GM19099 (cell line): ENCODE results near the gene TTC38.

Experiments
- POLR2A ChIP-seq: IDR thresholded peaks from 3 replicates; pipeline ENCODE4 v1.6.1; 2011; ENCODE audit warnings: low read depth; ENCODE audit not compliant: insufficient read length; ENCODE audit errors: extremely low read depth

Gene TTC38

DNA sequence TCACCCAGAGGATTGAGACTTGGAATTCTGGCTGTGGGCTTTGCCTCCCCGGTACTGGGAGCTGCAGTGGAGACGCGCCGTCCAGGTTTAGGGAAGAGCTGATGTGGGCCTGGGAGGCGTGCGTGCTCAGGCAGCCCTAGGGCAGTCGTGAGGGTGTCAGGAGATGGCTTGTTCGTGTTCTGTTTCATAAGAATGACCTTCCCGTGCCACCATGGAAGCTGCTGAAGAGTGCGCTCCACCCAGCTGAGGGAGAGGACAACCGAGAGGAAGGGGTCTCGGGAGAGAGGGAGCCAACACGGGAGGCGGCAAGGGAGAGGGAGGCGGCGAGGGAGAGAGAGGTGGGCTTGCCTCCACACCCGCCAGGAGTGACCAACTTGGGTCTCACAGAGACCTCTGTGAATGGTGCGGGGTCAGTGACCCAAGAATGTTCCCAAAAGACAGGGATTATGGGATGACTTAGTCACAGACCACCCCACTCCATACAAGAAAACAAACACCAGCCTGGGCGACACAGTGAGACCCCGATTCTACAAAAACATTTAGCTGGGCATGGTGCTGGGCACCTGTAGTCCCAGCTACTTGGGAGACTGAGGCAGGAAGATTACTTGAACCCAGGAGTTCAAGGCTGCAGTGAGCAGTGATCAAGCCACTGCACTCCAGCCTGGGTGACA is 53.0 kb downstream of the TTC38 start:
- no peak for TF ChIP-seq POLR2A

DNA sequence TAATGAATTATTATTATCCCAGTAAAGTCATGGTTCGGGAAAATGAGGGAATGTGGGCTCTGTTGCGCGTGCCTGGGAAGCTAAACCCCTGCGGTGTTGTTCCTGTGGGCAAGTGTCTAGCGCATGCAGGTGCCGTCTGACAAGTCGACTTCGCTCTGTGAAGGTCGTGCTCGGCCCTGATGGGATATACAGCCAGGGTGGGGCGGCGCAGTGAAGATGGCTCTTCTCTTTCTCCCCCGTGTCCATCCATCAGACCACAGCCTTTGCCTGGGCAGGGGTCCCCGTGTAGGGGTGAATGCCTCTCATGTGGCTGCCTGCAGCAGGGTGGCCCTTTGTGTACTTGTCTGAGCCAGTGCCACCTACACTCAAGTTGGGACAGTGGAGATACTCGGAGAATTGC is 54.9 kb downstream of the TTC38 start:
- TF ChIP-seq POLR2A, result no peak

DNA sequence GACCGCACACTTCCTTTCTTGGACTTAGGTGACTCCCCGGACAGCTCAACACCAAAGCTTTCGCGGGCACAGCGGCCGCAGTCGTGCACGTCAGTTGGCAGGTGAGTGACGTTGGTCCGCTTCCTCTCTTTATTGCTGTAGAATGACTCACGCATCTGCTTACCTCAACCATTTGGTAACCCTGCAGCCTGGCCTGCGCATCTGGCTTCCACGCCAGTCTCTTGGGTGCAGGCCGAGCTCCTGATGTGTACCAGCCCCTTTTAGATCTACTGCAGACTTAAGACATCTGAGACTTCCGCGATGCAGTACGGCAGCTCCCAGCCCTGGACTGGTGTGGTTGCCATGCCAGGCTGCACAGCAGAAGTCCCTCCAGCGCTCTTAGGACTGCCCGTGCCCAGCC is 55.4 kb downstream of the TTC38 start:
- no peak for TF ChIP-seq POLR2A

DNA sequence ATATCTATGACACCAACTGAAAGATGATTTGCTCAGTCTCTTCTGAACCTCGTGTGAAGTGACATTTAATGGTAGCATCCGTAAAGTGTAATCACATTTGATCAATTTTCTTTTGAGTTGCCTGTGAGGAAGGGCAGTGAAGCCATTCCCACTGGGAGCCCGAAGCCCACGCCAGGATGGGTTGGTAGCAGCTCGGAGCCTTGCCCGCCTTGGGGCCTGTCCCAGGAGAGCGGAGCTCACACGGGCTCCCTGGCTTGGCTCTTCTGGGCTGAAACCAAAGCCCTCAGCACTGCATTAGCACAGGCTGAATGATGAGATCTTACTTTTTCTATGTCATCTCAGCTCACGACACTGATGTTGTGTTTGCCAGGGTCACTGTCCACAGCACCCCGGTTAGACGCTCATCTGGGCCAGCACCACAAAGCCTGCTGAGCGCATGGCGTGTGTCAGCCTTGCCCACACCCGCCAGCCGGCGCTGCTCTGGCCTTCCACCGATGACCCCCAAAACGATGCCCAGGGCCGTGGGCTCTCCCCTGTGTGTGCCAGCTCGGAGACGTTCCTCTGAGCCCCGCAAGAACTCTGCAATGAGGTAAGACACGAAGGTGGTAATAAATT is 58.4 kb downstream of the TTC38 start:
- no peak for TF ChIP-seq POLR2A

DNA sequence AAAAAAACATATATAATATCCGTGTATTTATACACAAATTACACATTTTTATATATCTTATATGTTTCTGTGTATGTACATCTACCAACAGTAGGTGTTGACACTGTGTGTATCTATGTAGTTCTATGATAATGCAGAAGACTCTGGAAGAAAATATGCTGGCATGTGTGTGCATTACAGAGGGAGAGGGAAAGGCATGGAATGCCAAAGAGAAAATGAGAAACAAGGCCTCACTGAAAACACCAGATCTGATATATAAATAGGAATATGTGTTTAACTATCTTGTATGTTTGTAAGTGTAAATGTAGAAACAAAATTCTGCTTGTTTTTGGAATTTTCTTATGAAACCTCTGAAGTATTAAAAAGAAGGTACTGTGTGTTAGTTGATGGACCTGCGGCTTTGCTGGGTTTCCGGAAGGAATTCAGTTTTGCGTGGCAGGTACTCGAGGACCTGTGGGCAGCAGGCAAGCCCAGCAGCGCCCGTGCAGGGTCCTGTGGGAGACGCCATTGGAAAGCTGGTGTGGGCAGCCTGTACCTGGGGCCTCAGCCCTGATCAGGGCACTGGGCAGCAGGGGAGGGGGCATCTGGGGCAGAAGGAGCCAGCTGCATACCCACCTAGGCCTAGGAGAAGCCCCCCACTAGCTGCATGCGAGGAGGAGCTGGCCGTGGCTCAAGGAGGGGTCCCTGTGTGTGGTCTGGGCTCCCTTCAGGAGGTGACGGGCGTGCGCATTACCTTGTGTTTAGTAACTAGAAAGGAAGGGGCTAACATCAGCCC is 60.1 kb downstream of the TTC38 start:
- no peak for TF ChIP-seq POLR2A

DNA sequence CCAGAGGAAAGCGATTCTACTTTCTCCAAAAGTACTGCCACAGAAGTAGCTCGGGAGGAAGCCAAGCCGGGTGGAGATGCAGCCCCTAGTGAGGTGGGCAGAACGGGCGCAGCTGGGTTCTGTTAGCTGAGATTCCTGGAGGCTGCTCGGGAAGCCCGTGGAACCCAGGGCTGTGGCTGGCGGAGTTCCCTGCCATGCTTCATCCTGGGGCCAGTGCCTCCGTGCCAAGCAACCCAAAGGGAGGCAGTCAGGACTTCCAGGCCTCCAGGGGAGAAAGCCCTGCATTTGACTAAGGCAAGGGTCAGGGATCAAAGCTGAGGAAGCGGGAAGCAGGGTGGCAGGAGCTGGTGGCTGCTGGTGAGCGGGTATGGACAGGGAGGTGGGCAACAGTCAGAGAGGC is 61.0 kb downstream of the TTC38 start:
- no peak for TF ChIP-seq POLR2A

DNA sequence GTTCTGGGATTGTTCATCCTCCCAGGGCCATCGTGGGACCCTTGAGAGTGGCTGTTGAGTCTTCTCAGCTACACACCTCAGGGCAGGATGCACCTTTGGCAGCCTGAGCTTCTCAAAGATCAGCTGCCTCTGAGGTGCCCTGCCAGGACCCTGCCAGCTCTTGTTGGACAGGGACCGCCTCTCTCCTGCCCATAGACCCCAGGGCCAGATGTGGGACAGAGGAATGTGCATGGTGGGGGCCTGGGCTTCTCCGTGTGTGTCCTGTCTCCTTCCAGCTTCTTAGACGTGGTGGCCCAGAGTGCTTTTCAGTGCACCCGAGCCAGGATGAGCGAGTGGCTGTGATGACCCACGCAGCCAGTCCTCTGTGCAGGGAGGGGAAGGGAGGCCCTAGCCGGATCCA is 61.8 kb downstream of the TTC38 start:
- TF ChIP-seq POLR2A, result no peak

DNA sequence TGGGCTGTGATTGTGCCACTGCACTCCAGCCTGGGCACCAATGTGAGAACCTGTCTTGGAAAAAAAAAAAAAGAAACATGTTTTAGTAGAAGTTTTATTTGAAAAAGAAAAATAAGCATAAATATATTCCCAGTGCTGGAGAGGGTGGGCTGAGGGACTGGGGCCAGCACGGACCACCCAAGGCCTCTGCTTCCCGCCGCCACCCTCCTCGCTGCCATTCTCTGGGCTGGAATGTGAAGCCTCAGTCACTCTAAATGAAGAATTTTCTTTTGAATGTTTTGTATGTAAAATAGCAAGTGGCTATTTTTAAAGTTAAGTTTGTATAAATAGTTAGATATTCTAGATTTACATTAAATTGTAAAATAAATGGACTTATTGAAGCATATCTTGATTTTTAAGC is 62.6 kb downstream of the TTC38 start:
- no peak for TF ChIP-seq POLR2A

DNA sequence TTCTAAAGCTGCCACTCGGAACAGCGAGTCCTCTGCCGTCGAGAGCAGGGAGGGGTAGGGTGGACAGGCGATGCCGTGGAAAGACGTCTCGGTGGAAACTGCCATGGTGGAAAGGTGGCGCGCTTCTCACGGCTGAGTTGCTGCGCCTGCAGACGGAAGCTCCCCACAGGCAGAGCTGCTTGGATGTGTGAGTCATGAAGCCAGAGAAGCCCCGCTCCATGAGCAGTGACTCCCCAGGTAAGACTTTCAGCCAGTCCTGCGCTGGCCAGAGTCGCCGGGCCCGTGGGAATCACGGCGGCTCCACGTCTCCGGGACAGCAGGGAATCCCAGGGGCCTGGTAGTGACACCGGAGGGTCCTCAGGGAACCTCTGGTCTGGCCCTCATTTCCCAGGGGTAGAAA is 63.7 kb downstream of the TTC38 start:
- TF ChIP-seq POLR2A, result no peak

DNA sequence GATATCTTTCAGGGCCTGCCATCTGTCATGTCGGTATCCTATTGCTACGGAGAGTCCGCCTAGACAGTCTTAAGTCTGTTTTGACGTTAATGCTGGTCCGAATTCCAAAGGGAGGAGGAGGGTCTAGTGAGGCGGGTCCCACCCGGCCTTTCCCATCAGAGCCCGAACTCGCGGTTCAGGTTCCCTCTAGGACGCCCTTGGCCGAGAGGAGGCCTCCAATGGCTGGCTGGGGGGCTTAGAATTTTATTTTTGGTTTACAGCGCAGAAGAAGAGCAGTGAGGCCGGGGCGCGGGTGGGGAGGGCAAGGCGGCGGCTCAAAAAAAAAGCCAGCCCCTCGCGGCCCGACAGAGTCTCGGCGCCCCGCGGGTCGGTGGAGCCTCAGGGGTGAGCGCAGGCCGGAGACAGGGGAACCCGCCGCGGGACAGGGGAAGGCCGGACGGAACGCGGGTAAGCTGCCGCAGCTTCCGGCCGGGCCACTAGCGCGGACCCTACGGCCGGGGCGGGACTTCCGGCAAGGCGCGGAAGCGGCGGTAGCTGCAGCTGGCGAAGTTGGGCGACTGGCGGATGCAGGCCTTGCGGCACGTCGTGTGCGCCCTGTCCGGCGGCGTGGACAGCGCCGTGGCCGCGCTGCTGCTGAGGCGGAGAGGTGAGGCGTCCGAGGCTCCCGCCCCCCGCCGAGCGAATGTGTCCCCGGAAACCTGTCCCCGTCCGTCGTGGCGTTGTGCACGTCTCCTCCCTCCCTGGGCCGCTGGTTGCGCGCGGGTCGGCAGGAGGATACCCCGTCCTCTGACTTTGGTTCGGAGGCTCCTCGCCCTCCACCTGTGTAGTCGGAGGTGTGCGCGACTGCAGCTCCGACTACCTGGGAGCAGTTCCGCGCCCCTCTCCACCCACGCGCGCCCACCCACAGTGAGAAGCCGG is 67.7 kb downstream of the TTC38 start, which contains the start of gene TRMU:
TSS of gene TRMU (plus strand) at position 514 of the 918 bp plus-strand sequence. CDS start at position 565, 51 bp downstream.
- peak; percentile 82 for TF ChIP-seq POLR2A

DNA sequence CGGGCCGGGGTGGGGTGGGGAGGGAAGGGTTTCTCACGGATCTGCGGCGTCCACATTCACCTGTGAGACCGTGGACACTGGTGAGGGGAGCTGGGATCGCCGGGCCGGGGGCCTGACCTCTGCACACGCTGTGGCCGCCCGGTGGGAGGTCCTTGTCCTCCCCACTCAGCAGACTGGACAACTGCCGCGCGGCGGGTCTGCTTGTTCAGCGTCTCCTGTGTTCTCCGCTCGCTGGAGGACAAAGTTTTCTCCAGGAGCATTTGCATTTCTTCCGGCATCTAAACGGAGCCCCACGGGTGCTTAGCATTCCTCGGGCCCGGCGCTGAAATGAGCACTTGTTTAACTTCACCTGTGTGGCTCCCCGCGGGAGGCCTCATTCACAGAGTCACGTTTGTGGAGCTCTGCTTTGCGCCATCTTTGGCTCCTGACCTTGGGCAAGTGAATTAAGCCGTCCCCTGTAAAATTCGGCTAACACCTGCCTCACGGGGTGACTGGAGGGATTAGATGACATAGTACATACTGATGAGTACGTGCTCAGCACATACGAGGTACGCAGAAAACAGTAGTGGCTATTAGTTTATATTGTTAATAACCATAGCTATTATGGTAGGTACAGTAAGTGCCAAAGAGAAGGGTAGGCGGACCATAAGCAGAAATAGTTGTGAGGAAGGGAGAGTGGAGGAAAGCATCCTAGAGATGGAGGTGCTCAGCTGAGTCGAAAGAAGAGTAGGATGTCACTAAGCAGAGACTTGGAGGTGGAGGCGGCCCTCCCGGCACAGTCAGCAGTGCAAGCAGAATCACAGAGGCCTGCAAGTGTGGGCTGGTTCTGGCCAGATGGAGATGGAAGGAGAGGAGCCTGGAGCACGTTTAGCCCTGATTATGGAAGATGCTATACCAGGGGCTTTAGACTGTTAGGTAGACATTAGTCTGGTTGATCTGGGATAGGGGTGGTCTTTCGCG is 68.6 kb downstream of the TTC38 start:
- TF ChIP-seq POLR2A, result no peak

DNA sequence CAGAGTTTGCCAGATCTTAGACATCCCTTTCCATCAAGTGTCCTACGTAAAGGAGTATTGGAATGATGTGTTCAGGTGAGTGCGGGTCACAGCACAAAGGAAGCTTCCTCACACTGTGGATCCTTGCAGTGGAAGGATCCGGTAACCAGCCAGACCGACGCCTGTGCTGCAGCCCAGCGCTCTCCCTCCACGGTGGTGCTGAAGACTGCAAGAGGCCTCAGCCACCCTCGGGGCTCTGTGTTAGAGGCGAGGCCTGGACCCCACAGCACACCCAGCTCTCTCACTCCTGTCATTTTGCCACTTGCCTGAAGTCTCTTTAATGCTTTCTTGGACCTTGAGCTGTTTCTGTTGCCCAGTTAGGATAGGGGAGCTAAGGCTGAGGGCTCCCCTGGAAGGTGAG is 70.1 kb downstream of the TTC38 start:
- TF ChIP-seq POLR2A, result no peak

DNA sequence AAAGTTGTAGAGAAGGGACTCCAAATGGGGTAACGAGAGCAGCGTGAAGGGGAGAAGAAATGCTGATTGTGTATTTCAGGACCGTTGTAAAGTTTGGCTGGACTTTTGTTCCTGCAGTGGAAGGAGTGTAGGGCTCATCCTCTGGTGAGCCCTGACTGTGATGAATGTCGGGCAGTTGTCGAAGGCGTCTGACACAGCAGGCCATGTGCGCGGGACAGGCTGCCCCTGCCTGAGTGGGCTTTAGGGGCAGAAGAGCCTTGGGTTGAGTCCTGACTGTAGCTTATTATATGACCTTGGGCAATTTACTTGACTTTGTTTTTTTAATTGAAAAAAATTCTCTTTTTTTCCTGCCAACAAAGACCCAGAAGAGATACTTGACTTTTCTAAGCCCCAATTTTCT is 70.8 kb downstream of the TTC38 start:
- TF ChIP-seq POLR2A, result no peak

DNA sequence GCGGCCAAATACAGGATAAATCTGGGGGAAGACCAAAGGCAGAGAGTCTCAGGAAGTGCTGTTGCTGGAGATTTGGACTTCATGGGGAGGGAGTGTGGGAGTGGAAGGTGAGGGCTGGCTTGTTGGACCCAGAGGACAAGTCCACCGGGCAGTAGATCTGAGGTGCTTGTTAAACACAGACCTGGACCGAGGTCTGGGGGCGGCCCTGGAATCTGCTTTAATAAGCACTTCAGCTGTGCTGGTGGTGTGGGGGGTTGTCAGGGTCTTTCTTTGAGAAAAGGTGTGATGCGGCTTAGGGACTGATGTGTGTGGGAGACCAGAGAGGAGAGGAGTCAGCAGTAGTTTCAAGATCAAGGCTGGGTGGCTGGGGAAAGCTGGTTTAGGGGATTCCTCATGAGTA is 72.1 kb downstream of the TTC38 start:
- TF ChIP-seq POLR2A, result no peak

DNA sequence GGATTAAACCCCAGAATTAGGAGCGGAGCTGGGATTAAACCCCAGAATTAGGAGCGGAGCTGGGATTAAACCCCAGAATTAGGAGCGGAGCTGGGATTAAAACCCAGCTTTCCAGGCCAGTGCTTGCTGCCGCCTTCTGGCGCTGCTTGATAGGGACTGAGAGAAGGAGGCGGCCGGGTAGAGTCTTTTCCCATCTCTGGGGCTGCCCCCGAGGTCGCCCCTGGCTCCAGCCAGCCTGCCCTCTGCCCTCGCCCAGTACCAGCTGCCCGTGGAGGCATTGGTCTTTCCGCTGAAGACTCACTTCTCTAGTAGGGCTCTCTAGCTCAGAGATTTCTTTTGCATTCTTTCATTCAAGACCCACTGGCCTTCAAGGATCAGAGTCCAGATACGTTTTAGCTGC is 72.9 kb downstream of the TTC38 start:
- no peak for TF ChIP-seq POLR2A
